NCI-H146 treated with DMSO at 0.1 percent for 48 hours (cell line): ENCODE measurements around the gene OR10T2.
"Not testable (repeated sequence)": the region's sequence is repeated elsewhere in the genome, so short reads cannot be mapped to it uniquely, and the experiment has no call there.

ENCODE experiments used
- DNase-seq: peaks from one replicate; lab custom pipeline; 2025; ENCODE audit not compliant: unreplicated experiment; lab: John Stamatoyannopoulos, UW

Gene OR10T2

DNA sequence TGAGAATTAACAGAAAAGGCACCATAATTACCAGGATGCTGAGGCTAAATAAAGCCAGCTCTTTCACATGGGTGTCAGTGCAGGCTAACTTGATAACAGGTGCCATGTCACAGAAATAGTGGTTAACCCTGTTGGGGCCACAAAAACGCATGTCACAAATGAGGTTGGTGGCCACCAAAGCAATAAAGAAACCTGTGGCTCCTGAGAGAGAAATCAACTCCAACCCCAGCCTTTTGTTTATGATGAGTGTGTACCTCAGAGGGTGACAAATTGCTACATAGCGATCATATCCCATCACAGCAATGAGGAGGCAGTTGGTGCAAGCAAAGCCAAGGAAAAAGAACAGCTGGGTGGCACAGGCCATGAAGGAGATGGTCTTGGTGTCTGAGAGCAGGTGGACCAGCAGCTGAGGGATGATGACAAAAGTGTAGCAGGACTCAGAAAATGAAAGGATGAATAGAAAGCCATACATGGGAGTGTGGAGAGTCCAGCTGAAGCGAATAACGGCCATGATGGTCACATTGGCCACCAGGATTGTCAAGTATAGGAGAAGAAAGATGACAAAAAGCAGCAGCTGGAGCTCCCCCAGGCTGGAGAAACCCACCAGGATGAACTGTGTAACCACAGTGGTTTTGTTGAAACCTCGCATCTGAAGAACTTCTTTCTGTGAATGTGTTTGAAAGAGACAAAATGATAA, at the start of gene OR10T2:
OR10T2 (minus strand) TSS at position 649 of the 697 bp plus-strand sequence; CDS start at position 649, 0 bp downstream.
- DNase-seq, result no peak

- no peak for DNase-seq
These were observed 46.1 kb upstream of the OR10T2 start for GRCh38 chr1:158445376-158445775.

GRCh38 chr1:158434741-158435140, 35.5 kb upstream of the OR10T2 start:
- no peak for DNase-seq

DNA sequence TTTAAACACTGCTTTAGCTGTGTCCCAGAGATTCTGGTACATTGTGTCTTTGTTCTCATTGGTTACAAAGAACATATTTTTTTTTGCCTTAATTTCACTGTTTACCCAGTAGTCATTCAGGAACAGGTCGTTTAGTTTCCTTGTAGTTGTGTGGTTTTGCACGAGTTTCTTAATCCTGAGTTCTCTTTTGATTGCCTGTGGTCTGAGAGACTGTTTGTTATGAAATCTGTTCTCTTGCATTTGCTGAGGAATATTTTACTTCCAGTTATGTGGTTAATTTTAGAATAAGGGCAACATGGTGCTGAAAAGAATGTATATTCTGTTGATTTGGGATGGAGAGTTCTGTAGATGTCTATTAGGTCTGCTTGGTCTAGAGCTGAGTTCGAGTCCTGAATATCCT, 30.9 kb upstream of the OR10T2 start:
- not testable (repeated sequence) for DNase-seq

- DNase-seq, result no peak
These were observed 26.9 kb upstream of the OR10T2 start, which contains the start of gene OR10K2 for GRCh38 chr1:158426137-158426536. Gene OR10K2 (minus strand): TSS chr1:158426237. CDS start chr1:158420866, 5,371 bp downstream.

- DNase-seq, result no peak
These were observed 25.8 kb upstream of the OR10T2 start for GRCh38 chr1:158425027-158425426.

GRCh38 chr1:158422212-158422611, 22.9 kb upstream of the OR10T2 start:
- no peak for DNase-seq

DNA sequence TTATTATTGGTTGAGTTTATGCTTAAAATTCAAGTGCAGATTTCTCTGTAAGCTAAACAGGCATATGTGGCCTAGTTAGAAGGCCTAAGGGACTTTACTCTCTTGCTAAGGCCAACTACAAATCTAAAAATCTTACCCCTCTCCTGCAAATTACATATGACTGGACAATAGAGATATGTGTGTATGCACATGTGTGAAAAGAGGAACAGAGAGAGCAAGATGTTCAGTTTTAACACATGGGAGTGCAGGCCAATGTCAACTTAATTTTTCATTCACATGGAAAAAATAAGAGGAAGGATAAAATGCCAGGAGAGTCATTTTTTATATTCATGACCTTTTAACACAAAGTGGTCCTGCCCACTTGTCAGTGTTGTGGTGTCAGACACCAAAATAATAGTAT, 18.3 kb upstream of the OR10T2 start:
- no peak for DNase-seq

GRCh38 chr1:158414651-158415345, 15.5 kb upstream of the OR10T2 start:
- no peak for DNase-seq

GRCh38 chr1:158407092-158407491, 7.8 kb upstream of the OR10T2 start:
- no peak for DNase-seq

DNA sequence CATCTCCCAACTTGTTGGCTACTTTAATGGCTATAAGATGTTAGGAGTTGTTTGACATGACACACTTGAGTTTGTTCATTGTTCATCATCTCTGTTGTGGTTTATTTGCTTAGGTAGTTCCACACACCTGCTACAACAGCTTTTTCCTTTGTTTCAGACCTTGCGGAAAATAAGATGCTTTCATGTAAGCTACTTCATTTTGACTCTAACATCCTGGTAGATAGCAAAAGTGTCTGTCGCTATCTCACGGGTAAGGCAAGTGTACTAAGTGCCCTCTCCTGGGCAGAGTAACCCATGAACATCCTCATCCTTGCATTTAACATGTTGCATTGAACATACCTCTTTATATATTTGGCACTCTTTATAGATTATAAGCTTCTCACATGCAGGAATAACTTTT, 1.6 kb upstream of the OR10T2 start:
- DNase-seq, result no peak

GRCh38 chr1:158396646-158397045, 2.6 kb downstream of the OR10T2 start:
- no peak for DNase-seq

DNA sequence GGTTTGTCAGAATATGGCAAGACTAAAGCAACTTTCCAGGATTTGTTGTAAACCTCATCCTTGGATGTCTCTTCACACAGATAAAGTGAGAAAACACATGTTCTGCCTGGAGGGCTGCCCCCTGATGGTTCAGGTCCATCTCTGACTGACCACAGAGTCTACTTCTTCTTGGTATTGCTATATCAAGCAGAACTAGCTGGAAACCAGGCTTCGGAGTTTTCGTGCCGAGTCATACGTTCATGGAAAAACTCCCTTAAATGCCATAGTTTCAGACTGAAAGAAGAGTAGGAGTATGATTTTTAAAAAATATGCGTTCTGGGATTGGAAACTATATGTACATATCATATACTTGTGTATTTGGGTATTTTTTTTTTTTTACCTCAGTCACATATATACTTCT, 5.8 kb downstream of the OR10T2 start:
- no peak for DNase-seq

DNA sequence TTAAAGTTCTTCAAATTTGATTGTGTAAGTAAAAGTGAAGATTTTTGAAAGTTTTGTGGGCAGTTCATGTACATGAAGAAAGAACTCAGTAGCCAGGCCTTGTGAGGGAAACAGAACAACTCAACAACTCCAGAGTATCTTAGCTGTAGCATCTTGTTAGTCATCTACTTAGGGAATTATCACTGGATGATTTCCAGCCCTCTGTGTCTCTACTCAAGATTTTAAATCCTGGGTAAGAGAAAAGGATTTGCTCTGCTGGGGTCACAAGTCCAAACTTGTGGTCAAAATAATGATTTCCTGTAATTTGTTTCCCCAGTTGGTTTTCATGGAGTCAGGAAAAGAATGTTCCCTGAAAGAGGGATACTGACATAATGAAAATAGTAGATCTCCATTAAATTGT, 8.2 kb downstream of the OR10T2 start:
- DNase-seq, result no peak

- no peak for DNase-seq
These were observed 8.9 kb downstream of the OR10T2 start for GRCh38 chr1:158390331-158390730.

DNA sequence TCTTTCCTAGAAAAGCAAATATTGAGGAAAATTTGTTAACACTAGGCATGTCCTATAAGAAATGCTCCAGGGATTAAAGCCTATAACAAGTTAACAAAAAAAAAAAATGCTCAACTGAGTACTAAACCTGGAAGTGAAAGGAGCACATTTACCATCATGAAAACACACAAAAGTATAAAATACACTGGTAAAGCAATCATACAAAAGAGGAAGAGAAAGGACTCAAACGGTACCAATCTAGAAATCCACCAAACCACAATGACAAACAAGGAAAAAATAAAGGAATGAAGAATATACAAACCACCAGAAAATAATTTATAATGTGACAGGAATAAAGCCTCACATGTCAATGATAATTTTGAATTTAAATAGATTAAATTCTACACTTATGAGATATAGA, 24.4 kb downstream of the OR10T2 start:
- DNase-seq, result no peak

- DNase-seq, result not testable (repeated sequence)
These were observed 25.2 kb downstream of the OR10T2 start for GRCh38 chr1:158374101-158374500.

DNA sequence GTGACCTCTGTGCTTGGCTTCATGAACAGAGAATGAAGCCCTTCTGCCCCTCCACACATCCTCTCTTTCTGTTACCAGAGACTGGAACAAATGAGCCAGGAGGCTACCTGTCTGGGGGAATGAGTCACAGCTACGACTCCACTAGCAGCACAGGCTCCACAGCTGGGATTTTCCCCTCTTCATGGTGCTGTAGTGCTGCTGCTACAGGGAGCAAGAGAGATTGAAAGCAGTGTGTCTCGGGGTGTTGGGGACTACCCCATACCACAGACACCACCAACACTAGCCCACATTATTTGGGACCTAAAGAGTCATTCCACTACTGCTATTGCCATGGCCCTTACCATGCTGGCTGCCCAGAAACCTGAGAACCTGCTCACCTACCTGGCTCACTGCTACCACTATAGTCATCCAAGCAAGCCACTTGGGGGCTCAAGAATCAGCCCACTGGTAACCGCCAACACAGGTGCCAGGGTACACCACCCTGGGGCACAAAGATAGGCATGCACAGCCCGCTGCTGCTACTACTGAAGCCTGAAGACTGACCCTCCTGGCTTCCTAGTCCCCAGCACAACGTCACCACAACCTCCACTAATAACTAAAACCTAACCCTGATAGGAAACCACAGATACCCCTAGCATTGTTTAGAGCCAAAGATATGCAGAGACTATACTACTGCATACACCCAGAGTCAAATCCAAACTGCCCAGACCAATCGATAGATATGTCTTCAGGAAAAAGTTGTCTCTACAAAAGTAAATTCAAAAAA, 27.9 kb downstream of the OR10T2 start:
- DNase-seq, result no peak

DNA sequence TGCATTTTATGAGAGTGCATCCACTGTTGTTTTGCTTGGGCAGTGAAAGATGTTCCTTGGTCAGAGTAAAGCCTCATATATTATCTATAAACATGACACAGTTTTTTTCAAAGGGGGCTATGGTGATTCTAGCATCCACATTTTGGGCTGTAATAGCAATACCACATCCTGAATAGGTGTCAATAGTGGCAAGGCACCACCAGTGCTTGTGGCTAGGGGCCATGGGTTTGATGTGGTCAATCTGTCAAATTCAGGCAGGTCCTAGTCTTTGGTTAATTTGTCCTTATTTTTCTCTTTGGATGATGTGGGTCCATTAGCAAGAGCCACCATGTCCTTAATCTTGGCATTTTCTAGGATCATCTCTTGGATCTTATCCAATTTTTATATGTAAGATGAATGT, 32.5 kb downstream of the OR10T2 start:
- DNase-seq, result no peak

DNA sequence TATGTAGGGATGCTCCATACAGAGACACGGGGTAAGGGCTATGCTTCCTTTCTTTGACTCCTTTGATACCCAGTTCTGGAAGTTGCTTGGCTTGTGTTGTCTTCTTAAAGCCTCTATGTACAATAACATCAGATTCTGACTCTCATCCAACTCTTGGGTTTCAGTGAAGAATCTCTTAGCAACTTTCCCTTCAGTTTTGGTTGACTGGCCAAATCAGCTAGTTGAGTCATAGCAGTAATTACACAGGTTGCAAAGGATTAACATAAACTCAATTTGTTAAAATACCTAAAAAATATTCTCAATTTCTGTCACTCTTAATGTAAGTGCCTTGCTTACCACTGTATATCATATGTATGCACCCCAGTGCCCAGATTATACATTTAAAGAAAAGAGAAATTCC, 36.3 kb downstream of the OR10T2 start:
- DNase-seq, result no peak

- DNase-seq, result no peak
These were observed 36.8 kb downstream of the OR10T2 start for GRCh38 chr1:158362482-158362881.

DNA sequence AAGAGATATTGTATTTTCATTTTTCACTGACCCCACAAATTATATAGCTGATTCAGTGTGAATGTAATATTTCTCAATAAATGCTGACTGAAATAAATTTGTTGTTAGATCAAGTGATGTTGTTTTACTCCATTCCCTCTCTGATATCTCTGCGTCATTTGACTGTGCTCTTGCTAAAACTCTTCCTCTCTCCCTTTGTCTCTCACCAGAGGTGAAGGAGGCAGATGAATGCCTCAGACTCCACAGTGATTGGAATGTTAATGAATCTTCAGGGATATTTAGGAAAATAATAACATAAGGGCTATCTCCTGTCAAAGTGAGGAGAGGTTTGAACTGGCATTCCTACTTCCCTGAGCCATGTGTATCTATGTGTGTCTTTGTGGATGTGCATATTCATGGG, 41.8 kb downstream of the OR10T2 start:
- no peak for DNase-seq
